ENCODE data around the gene ATP5IF1.

The ATP5IF1 gene

DNA sequence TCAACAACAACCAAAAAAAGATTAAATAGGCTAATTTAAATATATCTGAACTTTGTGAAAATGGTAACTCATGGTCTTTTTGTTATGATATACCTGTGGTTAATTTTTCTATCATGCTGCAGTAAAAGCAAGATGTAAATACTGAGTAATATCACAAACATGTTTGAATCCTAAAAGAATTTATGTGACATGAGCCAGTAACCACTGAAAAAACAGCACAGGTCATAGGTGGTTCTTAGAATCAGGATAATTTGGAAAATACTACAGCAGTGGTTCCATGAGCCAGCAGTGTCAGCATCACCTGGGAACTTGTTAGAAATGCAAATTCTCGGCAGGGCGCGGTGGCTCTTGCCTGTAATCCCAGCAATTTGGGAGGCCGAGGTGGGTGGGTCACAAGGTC is 4.1 kb downstream of the ATP5IF1 start:
- Histone ChIP-seq H3K9ac (ENCODE audit: low read length) (no peak overlapping the region), H3K9me3 (ENCODE audit: low read length) (no peaks in the 10 kb centered on the region), H3K4me3 (ENCODE audit: low read depth in 1 of 2, low read length in 2 of 2) (no peak overlapping the region), H3K36me3 (ENCODE audit: insufficient read depth, low read length) (no peaks in the 10 kb centered on the region), H3K4me1 (ENCODE audit: insufficient read depth, low read length) (peaks cover 10% of the 10 kb centered on the region), H3K27ac (ENCODE audit: low read depth, low read length) (no peak overlapping the region), H3K27me3 (ENCODE audit: control insufficient read depth in 1 of 2, insufficient read depth in 2 of 2, low read length in 2 of 2) (no peaks in the 10 kb centered on the region)

DNA sequence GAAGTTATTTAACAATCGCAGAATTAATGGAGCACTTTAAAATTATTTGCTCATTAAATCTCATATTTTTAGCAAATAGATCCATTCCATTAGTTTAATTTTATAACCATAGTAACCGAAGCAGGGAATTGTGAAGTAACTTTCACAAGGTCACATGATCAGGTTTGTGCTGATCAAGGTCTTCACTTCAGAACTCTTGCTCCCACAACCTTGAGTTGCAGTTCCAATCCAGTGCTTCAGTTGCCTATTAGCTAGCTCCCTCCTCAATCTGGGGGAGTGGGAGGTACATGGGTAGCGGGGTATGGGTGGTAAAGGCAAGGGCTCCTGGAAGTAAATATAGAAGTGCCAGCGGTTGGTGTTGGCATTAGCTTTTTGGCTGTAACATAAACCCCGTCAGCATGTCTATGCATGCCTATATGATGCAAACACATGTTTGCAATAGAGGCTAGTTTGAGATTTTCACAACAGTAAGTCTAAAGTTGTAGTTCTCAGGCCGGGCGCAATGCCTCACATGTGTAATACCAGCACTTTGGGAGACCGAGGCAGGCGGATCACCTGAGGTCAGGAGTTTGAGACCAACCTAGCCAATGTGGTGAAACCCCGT is 5.8 kb downstream of the ATP5IF1 start:
- no peaks in the 10 kb centered on the region for H3K36me3 ChIP-seq (ENCODE audit: insufficient read depth, low read length)
- H3K4me3 ChIP-seq (ENCODE audit: low read depth in 1 of 2, low read length in 2 of 2) = no peak overlapping the region
- H3K9ac ChIP-seq (ENCODE audit: low read length) = no peak overlapping the region
- H3K4me1 ChIP-seq (ENCODE audit: insufficient read depth, low read length) = peaks cover 8% of the 10 kb centered on the region
- no peak overlapping the region for H3K27ac ChIP-seq (ENCODE audit: low read depth, low read length)
- H3K27me3 ChIP-seq (ENCODE audit: control insufficient read depth in 1 of 2, insufficient read depth in 2 of 2, low read length in 2 of 2) = no peaks in the 10 kb centered on the region
- H3K9me3 ChIP-seq (ENCODE audit: low read length) = no peaks in the 10 kb centered on the region

- no peaks in the 10 kb centered on the region for H3K9me3 ChIP-seq (ENCODE audit: low read length)
- H3K4me1 ChIP-seq (ENCODE audit: insufficient read depth, low read length) = peaks cover 15% of the 10 kb centered on the region
- H3K27me3 ChIP-seq (ENCODE audit: control insufficient read depth in 1 of 2, insufficient read depth in 2 of 2, low read length in 2 of 2) = no peaks in the 10 kb centered on the region
- no peak overlapping the region for H3K9ac ChIP-seq (ENCODE audit: low read length)
- no peaks in the 10 kb centered on the region for H3K36me3 ChIP-seq (ENCODE audit: insufficient read depth, low read length)
- H3K4me3 ChIP-seq (ENCODE audit: low read depth in 1 of 2, low read length in 2 of 2) = no peak overlapping the region
- H3K27ac ChIP-seq (ENCODE audit: low read depth, low read length) = no peak overlapping the region
Measured at GRCh38 chr1:28243685-28244311, 7.9 kb downstream of the ATP5IF1 start.

- Histone ChIP-seq H3K4me1 (ENCODE audit: insufficient read depth, low read length) (peaks cover 24% of the 10 kb centered on the region), H3K27me3 (ENCODE audit: control insufficient read depth in 1 of 2, insufficient read depth in 2 of 2, low read length in 2 of 2) (no peaks in the 10 kb centered on the region), H3K4me3 (ENCODE audit: low read depth in 1 of 2, low read length in 2 of 2) (no peak overlapping the region), H3K9ac (ENCODE audit: low read length) (no peak overlapping the region), H3K36me3 (ENCODE audit: insufficient read depth, low read length) (no peaks in the 10 kb centered on the region), H3K9me3 (ENCODE audit: low read length) (no peaks in the 10 kb centered on the region), H3K27ac (ENCODE audit: low read depth, low read length) (no peak overlapping the region)
Measured at GRCh38 chr1:28244549-28245251, 8.8 kb downstream of the ATP5IF1 start.

GRCh38 chr1:28246427-28246832 is 10.5 kb downstream of the ATP5IF1 start:
- Histone ChIP-seq H3K27me3 (ENCODE audit: control insufficient read depth in 1 of 2, insufficient read depth in 2 of 2, low read length in 2 of 2) (no peaks in the 10 kb centered on the region), H3K27ac (ENCODE audit: low read depth, low read length) (peak overlapping the region; percentile 90), H3K9me3 (ENCODE audit: low read length) (no peaks in the 10 kb centered on the region), H3K9ac (ENCODE audit: low read length) (no peak overlapping the region), H3K36me3 (ENCODE audit: insufficient read depth, low read length) (no peaks in the 10 kb centered on the region), H3K4me1 (ENCODE audit: insufficient read depth, low read length) (peaks cover 25% of the 10 kb centered on the region), H3K4me3 (ENCODE audit: low read depth in 1 of 2, low read length in 2 of 2) (peak overlapping the region; percentile 60 to 66)

GRCh38 chr1:28247612-28248272 is 11.8 kb downstream of the ATP5IF1 start:
- Histone ChIP-seq H3K4me3 (ENCODE audit: low read depth in 1 of 2, low read length in 2 of 2) (peak overlapping the region; percentile 2 to 39), H3K27me3 (ENCODE audit: control insufficient read depth in 1 of 2, insufficient read depth in 2 of 2, low read length in 2 of 2) (no peaks in the 10 kb centered on the region), H3K4me1 (ENCODE audit: insufficient read depth, low read length) (peaks cover 25% of the 10 kb centered on the region), H3K36me3 (ENCODE audit: insufficient read depth, low read length) (no peaks in the 10 kb centered on the region), H3K9me3 (ENCODE audit: low read length) (no peaks in the 10 kb centered on the region), H3K27ac (ENCODE audit: low read depth, low read length) (peak overlapping the region; percentile 86), H3K9ac (ENCODE audit: low read length) (peak overlapping the region; percentile 10)

DNA sequence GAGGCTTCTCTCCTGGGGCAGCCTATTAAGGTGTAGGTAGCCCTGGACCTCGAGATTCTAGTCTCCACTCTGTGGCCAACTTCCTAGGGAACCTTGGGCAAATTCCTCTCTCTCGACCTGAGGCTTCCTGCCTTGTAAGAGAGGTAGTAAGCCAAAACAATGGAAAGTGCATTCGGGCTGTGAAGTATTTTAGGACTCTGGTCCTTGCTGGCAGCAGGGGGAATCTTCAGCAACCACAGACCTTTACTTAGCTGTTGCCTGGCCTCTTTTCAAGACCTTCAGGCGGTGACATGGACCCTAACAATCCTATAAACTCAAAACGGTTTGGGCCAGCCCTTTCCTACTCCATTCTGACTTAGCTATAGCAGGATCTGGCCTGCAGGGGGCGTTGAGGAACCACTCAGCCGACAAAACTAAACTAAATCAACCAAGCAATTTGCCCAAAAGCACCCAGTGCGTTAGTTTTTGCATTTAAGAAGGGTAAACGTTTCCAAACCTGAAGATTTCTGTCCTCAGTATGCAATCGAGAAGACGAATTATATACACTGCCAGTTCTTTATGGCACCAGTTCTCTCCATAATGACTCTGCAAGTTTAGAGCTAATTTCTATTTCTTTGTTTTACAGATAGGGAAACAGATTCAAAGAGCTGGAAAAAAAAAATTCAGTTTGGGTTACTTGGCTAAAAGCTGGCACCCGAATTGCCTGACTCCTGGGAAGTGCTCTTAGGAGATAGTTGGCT is 12.5 kb downstream of the ATP5IF1 start:
- no peaks in the 10 kb centered on the region for H3K27me3 ChIP-seq (ENCODE audit: control insufficient read depth in 1 of 2, insufficient read depth in 2 of 2, low read length in 2 of 2)

GRCh38 chr1:28249013-28249865 is 13.3 kb downstream of the ATP5IF1 start:
- H3K36me3 ChIP-seq (ENCODE audit: insufficient read depth, low read length) = no peaks in the 10 kb centered on the region
- no peaks in the 10 kb centered on the region for H3K27me3 ChIP-seq (ENCODE audit: control insufficient read depth in 1 of 2, insufficient read depth in 2 of 2, low read length in 2 of 2)
- H3K9me3 ChIP-seq (ENCODE audit: low read length) = no peaks in the 10 kb centered on the region
- H3K9ac ChIP-seq (ENCODE audit: low read length) = peak overlapping the region; percentile 10
- H3K27ac ChIP-seq (ENCODE audit: low read depth, low read length) = peak overlapping the region; percentile 38
- peak overlapping the region in 1 of 2 donors; percentile 23 for H3K4me3 ChIP-seq (ENCODE audit: low read depth in 1 of 2, low read length in 2 of 2)
- H3K4me1 ChIP-seq (ENCODE audit: insufficient read depth, low read length) = peaks cover 25% of the 10 kb centered on the region

More for the DNA sequence above, 12.5 kb downstream of the ATP5IF1 start:
- Histone ChIP-seq H3K36me3 (ENCODE audit: insufficient read depth, low read length) (no peaks in the 10 kb centered on the region), H3K27ac (ENCODE audit: low read depth, low read length) (peak overlapping the region; percentile 86), H3K4me1 (ENCODE audit: insufficient read depth, low read length) (peaks cover 25% of the 10 kb centered on the region), H3K4me3 (ENCODE audit: low read depth in 1 of 2, low read length in 2 of 2) (peak overlapping the region in 1 of 2 donors; percentile 23), H3K9ac (ENCODE audit: low read length) (peak overlapping the region; percentile 10), H3K9me3 (ENCODE audit: low read length) (no peaks in the 10 kb centered on the region)

DNA sequence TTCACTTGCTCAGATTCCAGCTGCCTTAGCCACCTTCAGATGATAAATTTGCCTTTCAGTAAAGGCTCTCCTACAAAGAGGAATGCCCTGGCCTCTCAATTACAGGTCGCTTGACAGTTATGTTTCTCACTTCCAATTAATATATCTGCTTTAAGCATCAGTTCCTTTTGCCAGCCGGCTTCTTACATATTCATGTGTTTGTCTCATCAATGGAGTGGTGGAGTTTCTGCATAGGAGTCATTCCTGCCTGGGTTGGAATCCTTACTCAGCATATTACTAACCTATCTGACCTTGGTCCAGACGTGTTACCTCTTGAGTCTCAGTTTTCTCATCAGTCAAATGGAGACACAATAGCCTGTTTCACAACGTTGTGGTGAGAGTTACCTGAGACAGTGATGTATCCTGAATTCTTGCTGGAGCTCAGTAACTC is 14.0 kb downstream of the ATP5IF1 start:
- no peak overlapping the region for H3K9ac ChIP-seq (ENCODE audit: low read length)
- no peak overlapping the region for H3K27ac ChIP-seq (ENCODE audit: low read depth, low read length)
- no peak overlapping the region for H3K4me3 ChIP-seq (ENCODE audit: low read depth in 1 of 2, low read length in 2 of 2)
- H3K27me3 ChIP-seq (ENCODE audit: control insufficient read depth in 1 of 2, insufficient read depth in 2 of 2, low read length in 2 of 2) = no peaks in the 10 kb centered on the region
- H3K4me1 ChIP-seq (ENCODE audit: insufficient read depth, low read length) = peaks cover 25% of the 10 kb centered on the region
- H3K9me3 ChIP-seq (ENCODE audit: low read length) = no peaks in the 10 kb centered on the region
- no peaks in the 10 kb centered on the region for H3K36me3 ChIP-seq (ENCODE audit: insufficient read depth, low read length)

- H3K27me3 ChIP-seq (ENCODE audit: control insufficient read depth in 1 of 2, insufficient read depth in 2 of 2, low read length in 2 of 2) = no peaks in the 10 kb centered on the region
- peaks cover 14% of the 10 kb centered on the region for H3K4me1 ChIP-seq (ENCODE audit: insufficient read depth, low read length)
- H3K27ac ChIP-seq (ENCODE audit: low read depth, low read length) = no peak overlapping the region
- no peak overlapping the region for H3K9ac ChIP-seq (ENCODE audit: low read length)
- H3K4me3 ChIP-seq (ENCODE audit: low read depth in 1 of 2, low read length in 2 of 2) = no peak overlapping the region
- H3K36me3 ChIP-seq (ENCODE audit: insufficient read depth, low read length) = no peaks in the 10 kb centered on the region
- H3K9me3 ChIP-seq (ENCODE audit: low read length) = no peaks in the 10 kb centered on the region
Measured at GRCh38 chr1:28256197-28256827, 20.4 kb downstream of the ATP5IF1 start.
